Superior temporal gyrus (tissue), 1 donor: ENCODE results near the gene SEC61A2.
A peak's percentile ranks its signal among the peaks of the same experiment; 100 is the strongest.
"Not testable (repeated sequence)": the region's sequence is repeated elsewhere in the genome, so short reads cannot be mapped to it uniquely, and the experiment has no call there.

Experiments
- DNase-seq: peaks from one replicate; pipeline ENCODE4 v3.0.0-alpha.2; 2016; ENCODE audit errors: extremely low spot score

SEC61A2 gene

DNA sequence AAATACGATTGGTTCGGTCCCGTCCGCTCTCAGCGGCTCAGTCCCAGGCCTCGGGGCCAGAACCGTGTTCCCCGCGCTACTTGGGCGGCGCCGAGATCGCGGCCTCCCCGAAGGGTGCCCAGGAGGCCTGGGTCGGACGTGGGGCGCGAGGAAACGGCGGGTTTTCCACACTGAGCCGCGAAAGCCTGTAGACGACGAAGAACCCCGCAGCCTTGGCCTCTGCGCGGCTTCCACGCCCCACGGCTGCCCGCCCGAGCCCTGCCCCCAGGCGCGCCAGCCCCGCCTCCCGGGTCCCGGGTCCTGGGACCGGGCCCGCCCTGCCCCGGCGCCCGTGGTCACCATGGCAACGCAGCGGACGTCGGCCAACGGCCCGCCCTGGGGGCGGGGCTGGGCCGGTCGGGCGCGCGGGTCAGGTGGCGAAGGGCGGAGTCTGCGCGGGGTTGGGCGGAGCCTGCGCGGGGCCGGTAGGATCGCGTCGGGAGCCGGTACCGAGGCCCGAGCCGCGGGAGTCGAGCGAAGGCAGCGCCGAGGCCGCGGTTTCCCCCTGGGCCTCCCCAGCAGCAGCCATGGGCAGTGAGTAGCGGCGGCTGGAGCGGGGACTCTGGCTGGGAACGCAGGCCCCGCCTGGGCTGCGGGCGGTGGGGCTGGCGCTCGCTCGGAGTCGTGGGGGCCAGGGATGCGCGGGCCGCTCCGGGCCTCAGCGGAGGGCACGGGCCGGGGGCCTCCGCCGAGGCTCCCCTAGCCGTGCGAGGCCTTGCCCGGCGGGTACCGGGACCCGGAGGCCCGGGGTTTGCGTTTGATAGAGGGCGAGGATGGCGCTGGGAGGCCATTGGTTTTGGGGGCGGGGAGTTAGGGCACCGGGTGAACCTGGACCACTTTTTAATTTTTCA, at the start of gene SEC61A2:
TSS of gene SEC61A2 (plus strand) at position 456 of the 890 bp plus-strand sequence. CDS start at position 567, 111 bp downstream.
- DNase-seq = peak; percentile 93

DNA sequence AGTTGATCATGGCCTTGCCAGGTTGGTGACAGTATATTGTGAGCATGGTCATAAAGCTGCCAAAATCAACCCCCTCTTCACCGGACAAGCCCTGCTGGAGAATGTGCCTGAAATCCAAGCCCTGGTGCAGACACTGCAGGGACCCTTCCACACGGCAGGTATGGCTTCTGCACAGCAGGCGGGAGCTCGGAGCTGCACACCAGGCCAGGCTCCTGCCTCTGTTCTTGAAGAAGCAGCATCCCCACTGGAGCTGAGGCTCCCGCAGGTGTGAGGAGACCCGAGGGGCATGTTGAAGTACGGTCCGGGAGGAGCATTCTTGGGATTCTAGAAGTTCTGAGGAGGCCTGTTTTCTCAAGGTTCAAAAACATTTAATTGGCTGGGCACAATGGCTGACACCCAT, 48.0 kb upstream of the SEC61A2 start:
- DNase-seq = no peak

DNA sequence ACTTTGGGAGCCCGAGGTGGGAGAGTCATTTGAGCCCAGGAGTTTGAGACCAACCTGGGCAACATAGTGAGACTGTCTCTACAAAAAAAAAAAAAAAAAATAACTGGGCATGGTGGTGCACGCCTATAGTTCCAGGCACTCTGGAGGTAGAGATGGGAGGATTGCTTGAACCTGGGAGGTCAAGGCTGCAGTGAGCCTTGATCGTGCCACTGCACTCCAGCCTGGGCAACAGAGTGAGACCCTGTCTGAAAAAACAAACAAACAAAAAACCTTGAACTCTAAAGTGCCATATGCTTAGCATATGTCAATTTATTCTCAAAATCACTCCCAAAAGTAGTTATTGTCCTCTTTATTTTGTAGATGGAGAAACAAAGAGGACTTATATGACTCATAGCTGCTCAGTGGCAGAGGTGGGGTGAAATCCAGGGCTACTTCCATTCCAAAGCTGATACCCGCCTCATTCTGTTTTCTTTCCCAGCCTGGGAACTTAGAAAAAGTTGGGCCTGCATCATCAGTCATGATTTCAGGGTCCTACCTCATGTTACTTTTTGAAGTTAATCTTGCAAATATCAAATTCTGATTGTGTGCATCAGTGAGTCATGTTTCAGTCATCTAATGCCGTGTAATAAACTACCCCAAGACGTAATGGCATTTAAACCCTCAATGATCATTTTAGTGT, 47.5 kb upstream of the SEC61A2 start:
- no peak for DNase-seq

DNA sequence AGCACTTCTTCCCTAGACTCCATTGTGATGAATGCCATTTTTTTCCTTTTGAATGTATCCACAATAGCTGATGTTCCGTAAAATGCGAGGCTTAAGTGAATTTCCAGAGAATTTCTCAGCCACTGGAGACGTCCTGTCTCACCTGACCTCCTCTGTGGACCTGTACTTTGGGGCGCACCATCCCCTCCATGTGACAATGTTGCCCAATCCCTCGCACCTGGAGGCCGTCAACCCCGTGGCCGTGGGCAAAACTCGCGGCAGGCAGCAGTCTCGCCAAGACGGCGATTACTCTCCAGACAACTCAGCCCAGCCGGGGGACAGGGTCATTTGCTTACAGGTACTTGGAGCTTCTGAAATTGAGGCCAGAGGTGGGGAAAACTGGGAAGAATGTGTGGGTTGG, 40.6 kb upstream of the SEC61A2 start:
- no peak for DNase-seq

DNA sequence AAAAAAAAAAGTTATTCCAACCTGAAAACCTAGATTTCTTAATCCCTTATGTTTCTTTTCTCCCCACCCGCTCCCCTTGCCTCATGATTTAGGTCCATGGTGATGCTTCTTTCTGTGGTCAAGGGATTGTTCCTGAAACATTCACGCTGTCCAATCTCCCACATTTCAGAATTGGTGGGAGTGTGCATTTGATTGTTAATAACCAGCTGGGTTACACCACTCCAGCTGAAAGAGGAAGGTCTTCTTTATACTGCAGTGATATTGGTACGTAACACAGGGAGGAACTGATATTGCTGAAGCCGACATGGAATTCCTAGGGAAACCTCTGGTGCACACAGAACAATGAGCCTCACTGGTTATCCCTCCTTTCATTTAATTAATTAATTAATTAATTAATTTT, 38.1 kb upstream of the SEC61A2 start:
- DNase-seq = no peak

DNA sequence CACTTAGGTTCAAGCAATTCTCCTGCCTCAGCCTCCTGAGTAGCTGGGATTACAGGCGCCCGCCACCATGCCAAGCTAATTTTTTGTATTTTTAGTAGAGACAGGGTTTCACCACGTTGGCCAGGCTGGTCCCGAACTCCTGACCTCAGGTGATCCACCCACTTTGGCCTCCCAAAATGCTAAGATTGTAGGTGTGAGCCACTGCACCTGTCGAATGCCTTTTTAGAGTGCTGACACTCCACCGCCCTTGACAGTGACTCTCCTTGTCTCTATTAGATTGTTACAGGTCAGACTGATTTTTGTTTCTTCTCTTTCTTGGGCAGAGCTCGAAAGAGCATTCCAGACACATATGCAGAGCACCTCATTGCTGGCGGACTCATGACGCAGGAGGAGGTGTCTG, 32.1 kb upstream of the SEC61A2 start:
- DNase-seq = not testable (repeated sequence)

DNA sequence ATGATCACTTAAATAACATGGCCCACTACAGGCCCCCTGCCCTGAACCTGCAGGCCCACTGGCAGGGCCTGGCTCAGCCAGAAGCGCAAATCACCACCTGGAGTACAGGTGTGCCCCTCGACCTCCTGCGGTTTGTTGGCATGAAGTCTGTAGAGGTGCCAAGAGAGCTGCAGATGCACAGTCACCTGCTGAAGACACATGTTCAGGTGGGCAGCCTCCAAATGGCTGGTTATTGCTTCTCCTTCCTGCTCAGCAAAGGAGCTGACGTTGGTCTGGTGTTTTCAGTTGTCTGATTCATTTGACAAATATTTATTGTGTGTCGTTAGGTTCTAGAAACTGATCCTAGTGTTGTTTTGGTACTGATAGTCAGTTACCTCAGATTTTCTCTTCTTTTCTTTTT, 31.7 kb upstream of the SEC61A2 start:
- no peak for DNase-seq

DNA sequence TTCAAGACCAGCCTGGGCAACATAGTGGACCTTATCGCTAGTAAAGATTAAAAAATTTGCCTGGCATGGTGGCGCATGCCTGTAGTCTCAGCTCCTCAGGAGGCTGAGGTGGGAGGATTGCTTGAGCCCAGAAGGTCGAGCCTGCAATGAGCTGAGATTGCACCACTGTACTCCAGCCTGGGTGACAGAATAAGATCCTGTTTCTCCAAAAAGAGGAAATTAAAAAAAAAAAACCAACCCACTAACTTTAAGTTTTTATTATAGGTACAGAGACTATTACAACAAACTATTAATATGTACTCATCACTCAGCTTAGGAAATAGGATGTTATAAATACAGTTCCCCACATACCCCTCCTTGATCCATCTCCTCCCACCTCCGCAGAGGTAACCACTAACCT, 30.5 kb upstream of the SEC61A2 start:
- DNase-seq = no peak

DNA sequence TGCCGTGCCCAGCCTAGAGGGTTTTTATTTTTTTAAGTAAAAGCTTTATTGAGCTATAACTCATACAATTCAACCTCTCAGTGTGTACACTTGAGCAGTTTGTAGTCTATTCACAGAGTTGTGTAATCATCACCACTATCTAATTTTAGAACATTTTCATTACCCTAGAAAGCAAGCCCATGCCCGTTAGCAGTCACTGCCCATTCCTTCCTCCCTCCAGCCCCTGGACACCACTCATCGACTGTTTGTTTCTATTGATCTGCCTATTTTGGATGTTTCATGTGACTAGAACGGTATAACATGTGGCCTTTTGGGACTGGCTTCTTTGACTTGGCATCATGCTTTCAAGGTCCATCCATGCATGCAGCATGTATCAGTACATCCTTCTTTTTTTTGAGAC, 25.7 kb upstream of the SEC61A2 start:
- no peak for DNase-seq

DNA sequence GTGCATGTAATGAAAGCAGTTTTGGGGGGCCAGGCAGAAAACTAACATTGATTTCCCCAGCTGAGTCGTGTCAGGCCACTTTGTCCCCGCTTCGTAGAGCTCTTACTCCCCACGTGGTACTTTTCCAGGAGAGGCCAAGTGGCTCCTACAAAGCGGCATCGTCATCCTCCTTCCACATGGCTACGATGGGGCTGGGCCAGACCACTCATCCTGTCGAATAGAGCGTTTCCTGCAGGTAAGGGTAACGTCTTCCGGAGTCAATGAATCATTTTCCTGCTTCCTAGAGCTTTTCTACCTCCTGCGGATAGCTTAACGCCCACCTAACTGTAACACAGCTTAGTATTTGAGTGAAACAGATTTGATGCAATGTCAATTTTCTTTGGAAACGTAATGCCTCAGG, 21.7 kb upstream of the SEC61A2 start:
- DNase-seq = no peak

DNA sequence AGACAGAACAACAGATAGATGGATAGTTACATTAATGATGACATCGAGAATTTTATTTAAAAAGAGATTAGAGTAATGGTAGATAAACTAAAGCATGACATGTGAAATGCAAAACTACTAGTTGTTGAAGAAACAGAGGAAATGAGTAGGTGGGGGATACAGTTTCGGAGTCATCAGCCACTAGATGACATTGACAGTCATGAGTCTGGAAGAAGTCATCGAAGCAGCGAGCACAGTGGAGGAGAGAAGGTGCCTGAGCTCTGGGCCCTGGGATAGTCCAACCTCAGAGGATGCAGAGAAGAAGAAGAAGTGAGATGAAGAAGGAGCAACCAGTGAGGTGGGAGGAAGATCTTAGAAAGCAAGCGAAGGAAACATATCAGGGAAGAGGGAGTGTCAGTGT, 20.2 kb upstream of the SEC61A2 start:
- no peak for DNase-seq

DNA sequence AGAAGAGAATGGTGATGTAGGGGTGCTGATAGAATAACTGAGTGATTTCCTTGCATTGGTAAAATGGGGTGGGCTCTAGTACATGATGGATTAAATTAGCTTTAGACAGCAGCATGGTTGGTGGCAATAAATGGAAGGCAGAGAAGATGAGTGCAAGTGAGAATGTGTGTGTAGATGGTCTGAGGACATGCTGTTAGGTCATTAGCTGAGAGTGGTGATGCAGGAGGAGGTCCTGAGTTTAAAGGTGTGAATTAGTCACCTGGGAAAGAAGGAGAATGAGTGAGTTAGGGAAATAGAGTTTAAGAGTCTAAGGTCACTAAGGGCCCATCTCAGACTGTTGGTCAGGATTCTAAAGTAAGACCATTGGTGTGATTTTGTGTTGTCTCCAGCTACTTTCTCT, 17.9 kb upstream of the SEC61A2 start:
- DNase-seq = no peak

DNA sequence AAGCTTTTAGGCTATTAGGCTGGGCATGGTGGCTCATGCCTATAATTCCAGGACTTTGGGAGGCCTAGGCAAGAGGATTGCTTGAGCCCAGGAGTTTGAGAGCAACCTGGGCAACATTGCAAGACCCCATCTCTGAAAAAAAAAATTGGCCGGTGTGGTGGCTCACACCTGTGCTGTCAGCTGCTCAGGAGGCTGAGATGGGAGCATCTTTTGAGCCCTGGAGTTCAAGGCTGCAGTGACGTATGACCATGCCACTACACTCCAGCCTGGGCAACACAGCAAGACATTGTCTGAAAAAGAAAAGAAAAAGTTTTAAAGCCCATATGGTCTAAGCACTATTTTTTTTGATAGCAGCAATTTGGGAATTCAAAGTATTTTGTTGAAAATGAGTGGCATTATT, 15.8 kb upstream of the SEC61A2 start:
- no peak for DNase-seq

DNA sequence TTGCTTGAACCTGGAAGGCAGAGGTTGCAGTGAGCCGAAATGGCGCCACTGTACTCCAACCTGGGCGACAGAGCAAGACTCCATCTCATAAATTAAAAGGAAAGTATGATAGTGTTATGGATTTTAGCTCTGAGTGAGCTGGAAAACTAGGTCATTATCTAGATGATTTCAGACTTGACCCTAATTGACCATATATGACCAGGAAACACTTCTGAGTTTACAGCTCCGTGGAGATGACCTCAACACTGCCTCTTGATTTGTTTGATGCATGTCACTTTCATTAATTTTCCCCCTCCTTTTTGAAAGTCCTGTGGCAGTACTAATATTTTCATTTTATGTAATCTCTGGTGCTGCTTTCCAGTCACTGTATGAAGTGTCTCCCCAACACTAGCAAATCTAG, 7.8 kb upstream of the SEC61A2 start:
- no peak for DNase-seq

DNA sequence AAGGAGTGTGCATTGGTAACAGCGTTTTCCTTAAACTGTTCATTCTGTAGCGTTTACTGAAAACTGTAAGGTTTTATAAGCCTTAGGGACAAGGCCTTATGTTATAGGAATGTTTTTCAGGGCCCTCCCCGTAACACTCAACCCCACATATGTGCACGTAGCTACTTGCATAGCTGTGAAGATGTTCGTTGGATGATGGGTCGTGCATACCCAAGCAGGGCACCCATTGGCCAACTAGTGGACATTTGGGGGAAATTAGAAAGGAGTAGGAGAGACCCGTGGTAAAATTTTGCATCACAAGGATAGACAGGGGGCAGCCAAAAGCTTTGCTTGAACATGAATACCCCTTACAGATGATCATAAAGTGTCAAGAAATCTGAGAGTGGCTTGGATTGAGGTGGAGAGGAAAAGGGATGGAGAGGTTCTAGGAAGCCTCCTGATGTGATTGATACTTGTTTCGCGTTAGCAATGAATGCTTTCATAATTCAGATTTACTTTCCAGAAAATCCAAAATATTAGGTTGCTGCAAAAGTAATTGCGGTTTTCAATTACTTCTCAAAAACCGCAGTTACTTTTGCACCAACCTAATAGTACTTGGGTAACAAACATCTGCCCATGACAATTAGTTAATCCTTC, 878 bp downstream of the SEC61A2 start:
- peak; percentile 72 for DNase-seq

DNA sequence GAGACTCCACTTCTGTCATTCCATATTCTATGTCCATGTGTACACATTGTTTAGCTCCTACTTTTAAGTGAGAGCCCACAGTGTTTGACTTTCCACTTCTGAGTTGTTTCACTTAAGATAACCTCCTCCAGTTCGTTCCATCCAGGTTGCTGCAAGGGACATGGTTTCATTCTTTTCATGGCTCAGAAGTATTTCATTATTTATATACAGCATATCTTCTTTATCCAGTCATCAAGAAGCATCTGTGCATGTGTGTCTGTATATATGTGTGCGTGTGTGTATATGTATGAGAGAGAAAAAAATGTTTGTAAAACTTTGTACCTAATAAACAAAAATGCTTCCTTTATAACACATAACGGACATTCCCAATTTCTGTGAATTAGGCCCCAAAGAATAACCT, 6.2 kb downstream of the SEC61A2 start:
- no peak for DNase-seq

DNA sequence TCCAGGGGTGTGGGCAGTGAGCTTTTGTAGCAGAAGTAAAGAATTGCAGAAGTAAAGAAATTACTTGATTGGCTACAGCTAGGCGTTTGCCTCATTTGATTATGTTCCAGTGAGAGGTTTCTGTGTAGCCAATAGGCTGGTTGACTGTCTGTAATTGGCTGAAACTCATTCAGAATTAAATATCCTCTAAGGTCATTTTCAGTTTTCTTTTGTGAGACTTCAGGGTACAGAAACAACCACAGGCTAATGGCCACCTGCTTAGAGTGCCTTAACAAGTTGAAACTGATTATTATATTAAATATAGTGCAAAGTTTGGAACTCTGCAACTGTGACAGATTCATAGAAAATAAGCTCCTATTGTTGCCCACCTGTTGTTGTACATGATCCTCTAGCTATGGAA, 10.6 kb downstream of the SEC61A2 start:
- DNase-seq = no peak

DNA sequence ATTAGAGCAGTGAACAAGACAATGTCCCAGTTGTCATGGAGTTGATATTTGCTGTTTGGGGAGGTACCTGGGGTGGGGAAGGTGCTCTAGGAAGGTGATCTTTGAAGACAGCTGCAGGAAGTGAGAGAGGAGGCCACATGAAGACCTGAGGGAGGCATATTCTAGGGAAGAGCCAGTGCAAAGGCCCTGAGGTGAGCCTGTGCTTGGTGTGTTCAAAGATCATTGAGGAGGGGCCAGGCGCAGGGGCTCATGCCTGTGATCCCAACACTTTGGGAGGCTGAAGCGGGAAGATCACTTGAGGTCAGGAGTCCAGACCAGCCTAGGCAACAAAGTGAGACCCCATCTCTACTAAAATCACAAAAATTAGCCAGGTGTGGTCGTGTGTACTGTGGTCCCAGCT, 15.1 kb downstream of the SEC61A2 start:
- no peak for DNase-seq

DNA sequence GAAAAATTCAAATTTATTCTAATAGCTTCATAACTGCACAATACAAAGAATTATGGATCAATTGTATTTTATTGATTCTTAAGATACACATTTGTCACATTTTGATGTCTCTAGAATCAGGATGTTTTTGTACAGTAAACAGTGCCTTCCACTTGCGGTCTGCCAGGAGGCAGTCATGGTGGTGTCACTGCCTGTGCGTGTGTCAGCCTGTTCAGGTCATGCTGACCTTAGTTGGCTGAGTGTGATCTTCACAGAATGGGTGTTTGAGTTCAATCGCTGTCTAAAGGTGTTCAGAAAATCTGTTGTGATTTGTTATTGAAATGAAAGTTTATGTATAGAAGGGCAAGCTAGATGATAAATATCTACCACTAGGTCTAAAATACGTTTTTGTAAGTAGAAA, 20.7 kb downstream of the SEC61A2 start:
- DNase-seq = no peak

DNA sequence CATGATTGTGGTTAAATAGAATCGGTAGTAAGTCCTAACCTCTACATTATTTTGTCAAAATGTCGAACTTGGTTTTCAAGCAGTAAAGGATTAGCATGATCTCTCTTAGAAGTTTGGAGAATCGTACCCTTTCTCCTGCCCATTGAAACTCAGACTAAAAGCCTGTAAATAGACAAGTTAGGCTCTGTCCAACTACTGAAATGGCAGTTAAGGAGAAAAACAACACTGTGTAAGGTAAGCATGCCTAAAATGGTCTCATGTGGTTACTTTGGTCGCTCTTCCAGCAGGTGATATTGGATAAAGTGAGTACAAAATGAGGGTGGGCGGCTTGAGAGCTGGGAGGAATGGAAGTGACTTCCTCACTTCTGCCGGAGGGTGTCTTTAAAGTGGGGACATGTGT, 25.0 kb downstream of the SEC61A2 start:
- no peak for DNase-seq

DNA sequence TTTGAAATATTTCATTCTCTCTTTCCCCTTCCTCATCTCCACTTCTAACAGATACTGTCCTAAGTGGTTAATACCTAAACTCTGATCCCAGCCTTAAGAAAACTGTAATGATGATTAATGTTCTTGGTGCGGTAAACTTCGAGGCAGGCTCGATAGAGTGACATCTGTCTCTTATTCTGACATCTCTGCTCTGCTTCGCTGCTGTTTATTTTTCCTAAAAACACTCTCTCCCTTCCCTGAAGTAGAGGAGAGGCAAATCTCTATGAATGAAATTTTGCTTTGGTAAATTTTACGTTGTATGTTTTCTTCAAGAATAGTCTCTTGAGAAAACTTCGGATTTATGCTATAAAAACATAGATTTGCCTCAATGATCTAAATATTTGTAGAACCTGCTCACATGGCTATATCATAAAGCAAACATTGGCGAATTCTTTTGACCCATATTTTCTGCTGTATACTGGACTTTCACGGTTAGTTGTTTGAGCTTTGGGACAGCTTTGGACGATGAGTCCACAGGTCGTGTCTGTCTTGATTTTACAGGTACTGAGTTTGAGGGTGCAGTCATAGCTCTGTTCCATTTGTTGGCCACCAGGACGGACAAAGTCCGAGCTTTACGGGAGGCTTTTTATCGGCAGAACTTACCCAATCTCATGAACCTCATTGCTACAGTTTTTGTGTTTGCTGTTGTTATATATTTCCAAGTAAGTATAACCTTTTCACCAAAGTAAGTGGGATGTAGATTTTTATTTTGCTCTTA, 27.1 kb downstream of the SEC61A2 start:
- no peak for DNase-seq

DNA sequence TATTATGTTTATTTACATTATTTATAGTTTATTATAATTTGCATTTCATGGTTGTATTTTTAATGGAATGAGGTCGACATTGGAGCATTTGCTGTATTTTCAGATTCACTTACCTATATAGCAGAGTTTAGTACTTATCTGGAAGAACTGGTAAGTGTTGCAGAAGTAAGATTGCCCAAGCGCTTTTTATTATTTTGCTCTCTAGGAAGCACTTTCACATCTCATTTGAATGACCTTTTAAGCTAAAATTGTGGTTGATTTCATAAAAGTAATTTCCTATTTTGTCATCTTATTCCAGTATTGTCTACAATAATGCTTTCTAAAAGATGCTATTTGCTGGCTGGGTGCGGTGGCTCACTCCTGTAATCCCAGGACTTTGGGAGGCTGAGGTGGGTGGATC, 28.6 kb downstream of the SEC61A2 start:
- DNase-seq = no peak
